T-helper 1 cell (primary cell): ENCODE data around the gene SART1.
"Not testable (repeated sequence)": the region's sequence is repeated elsewhere in the genome, so short reads cannot be mapped to it uniquely, and the experiment has no call there.

Experiments
- DNase-seq, 5 donors: peaks; one replicate each; pipeline ENCODE4 v3.0.0-alpha.2; 2012 to 2020

Gene SART1

GRCh38 chr11:66020212-66020611 lies 58.7 kb downstream of the SART1 start:
- DNase-seq, result no peak

- DNase-seq, result peak in 1 of 5 donors; percentile 46
These were observed 59.3 kb downstream of the SART1 start for GRCh38 chr11:66020618-66021357.

GRCh38 chr11:66022401-66023185 lies 61.1 kb downstream of the SART1 start:
- peak; percentile 49 to 69 (median 63) for DNase-seq

GRCh38 chr11:66023186-66023440 lies 61.6 kb downstream of the SART1 start:
- DNase-seq, result not testable (repeated sequence)

- no peak for DNase-seq
These were observed 64.5 kb downstream of the SART1 start, which contains the start of gene CATSPER1 for GRCh38 chr11:66026017-66026529. Gene CATSPER1, minus strand, starts transcription at chr11:66026479. Its CDS starts 100 bp downstream, at chr11:66026379.
